Kidney epithelial cell (primary cell): ENCODE results near the gene UBE2B. TPM values are rescaled to one million over a fixed set of nuclear protein-coding genes. Genes with fewer than 3 reads are reported as not detected.
A peak's percentile ranks its signal among the peaks of the same experiment; 100 is the strongest.

Experiments
- DNase-seq: peaks from one replicate; pipeline ENCODE4 v3.0.0-alpha.2; 2010; ENCODE audit warnings: low read depth
- H3K27me3 ChIP-seq: 2 replicates; pipeline ENCODE4 v1.6.0; 2011; ENCODE audit warnings: low read length; ENCODE audit not compliant: control insufficient read depth, insufficient read depth
- H3K36me3 ChIP-seq: 2 replicates; pipeline ENCODE4 v1.5.1; 2011; ENCODE audit warnings: low read length; ENCODE audit not compliant: control insufficient read depth, insufficient read depth
- H3K4me3 ChIP-seq: 2 replicates; pipeline ENCODE4 v1.5.1; 2011; ENCODE audit warnings: low read depth, mild to moderate bottlenecking, control low read depth, low read length
- total RNA-seq: library from RNA; depleted of rRNA; stranded (reverse); fragments of >200 nt; gene quantifications from 2 replicates; pipeline ENCODE4 v1.2.3, GENCODE V29; 2015
- TF ChIP-seq, protein P1 (sequence below): IDR thresholded peaks from 2 replicates; pipeline ENCODE4 v1.5.1; 2011; ENCODE audit warnings: mild to moderate bottlenecking, moderate library complexity, low read length, control low read depth, inconsistent platforms; ENCODE audit not compliant: insufficient read depth, poor library complexity, severe bottlenecking

UBE2B gene
- total RNA-seq, 1 donor from 2014 or later = 31.2 TPM

DNA sequence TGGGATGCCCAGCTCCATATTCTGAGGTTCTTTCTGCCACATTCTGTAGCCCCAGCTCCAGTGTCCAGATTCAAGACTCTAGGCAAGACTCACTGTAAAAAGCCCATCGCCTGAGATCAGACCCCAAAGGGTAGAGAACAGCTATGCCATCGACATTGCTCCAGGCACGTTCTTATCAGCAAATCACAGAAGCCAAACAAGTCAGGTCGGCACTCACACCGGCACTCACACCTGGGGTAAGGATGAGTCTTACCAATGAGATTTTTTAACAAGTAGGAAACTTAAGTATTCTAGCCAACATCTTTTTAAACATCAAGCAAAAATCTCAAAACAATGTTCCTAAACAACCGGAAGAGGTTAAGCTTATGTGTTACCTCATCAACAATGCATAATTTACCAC, 38.0 kb downstream of the UBE2B start:
- no peaks in the 10 kb centered on the region for H3K36me3 ChIP-seq
- TF ChIP-seq, protein P1, sequence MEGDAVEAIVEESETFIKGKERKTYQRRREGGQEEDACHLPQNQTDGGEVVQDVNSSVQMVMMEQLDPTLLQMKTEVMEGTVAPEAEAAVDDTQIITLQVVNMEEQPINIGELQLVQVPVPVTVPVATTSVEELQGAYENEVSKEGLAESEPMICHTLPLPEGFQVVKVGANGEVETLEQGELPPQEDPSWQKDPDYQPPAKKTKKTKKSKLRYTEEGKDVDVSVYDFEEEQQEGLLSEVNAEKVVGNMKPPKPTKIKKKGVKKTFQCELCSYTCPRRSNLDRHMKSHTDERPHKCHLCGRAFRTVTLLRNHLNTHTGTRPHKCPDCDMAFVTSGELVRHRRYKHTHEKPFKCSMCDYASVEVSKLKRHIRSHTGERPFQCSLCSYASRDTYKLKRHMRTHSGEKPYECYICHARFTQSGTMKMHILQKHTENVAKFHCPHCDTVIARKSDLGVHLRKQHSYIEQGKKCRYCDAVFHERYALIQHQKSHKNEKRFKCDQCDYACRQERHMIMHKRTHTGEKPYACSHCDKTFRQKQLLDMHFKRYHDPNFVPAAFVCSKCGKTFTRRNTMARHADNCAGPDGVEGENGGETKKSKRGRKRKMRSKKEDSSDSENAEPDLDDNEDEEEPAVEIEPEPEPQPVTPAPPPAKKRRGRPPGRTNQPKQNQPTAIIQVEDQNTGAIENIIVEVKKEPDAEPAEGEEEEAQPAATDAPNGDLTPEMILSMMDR = no peak
- no peak for DNase-seq
- no peaks in the 10 kb centered on the region for H3K27me3 ChIP-seq
- no peak overlapping the region for H3K4me3 ChIP-seq

DNA sequence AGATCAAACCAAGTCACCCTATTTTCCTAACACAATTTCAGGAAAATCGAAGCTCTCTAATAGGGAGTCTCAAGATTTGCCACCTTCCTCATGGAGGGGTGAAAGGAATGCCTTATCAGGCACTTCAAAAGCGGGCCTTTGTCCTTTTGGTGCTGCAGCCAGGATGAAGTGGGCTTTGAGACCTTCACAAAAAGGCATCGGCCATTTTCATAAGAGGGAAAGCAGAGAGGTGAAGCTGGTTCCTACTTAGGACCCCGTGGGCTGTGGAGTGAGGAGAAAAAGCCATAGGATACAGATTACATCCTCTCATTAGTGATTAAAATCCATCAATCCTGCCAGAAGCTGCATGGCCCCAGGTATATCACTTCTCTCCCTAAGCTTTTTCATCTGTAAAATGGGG, 39.5 kb downstream of the UBE2B start:
- Histone ChIP-seq H3K27me3 (no peaks in the 10 kb centered on the region), H3K4me3 (peak overlapping the region; percentile 96), H3K36me3 (no peaks in the 10 kb centered on the region)
- TF ChIP-seq, protein P1 = no peak
- DNase-seq = no peak

DNA sequence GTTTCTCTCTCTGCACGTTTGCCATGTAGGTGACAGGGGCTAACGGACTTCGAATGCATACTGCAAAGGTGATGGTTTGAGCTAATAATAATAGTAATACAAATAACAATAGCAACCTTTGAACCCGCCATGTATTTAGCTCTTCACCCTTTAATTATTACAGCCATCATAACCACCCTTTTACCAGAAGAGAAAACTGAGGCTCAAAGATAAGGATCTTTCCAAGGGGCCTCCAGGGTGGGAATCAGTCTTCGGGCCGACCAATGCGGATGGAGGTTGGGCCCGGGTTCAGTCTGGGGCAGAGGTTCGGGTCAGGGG, 39.8 kb downstream of the UBE2B start:
- H3K36me3 ChIP-seq = no peaks in the 10 kb centered on the region
- TF ChIP-seq, protein P1 = no peak
- no peaks in the 10 kb centered on the region for H3K27me3 ChIP-seq
- no peak for DNase-seq
- peak overlapping the region; percentile 96 for H3K4me3 ChIP-seq

GRCh38 chr5:134411546-134412266, 40.3 kb downstream of the UBE2B start, which contains the start of gene CDKN2AIPNL:
CDKN2AIPNL (minus strand) TSS chr5:134411881; CDS start chr5:134411854, 27 bp downstream.
- H3K4me3 ChIP-seq = peak within 1 kb of the TSS; percentile 96
- TF ChIP-seq, protein P1 = peak; percentile 57
- DNase-seq = peak; percentile 31
- no peaks in the 10 kb centered on the region for H3K36me3 ChIP-seq
- H3K27me3 ChIP-seq = no peaks in the 10 kb centered on the region

DNA sequence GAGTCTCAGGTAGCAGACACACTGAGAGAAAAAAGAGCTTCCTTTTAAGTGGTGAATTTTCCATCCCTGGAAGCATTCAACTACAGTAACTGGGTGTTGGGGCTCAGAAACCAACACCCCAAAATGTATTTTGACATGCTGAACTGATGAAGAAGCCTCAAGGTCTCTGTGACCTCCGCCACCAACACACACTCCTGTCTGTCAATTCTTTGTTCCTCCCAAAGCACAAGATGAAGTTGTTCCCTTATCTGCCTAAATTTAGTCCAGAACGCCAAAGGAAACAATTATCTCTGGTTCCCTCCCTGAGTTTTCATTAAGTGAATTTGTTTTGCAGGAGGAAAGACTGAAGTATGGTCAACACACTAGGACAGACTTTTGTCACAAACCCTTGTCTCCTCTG, 41.7 kb downstream of the UBE2B start:
- Histone ChIP-seq H3K4me3 (no peak overlapping the region), H3K36me3 (no peaks in the 10 kb centered on the region), H3K27me3 (no peaks in the 10 kb centered on the region)
- DNase-seq = no peak
- TF ChIP-seq, protein P1 = no peak

- TF ChIP-seq, protein P1 = no peak
- no peaks in the 10 kb centered on the region for H3K27me3 ChIP-seq
- DNase-seq = no peak
- H3K4me3 ChIP-seq = no peak overlapping the region
- no peaks in the 10 kb centered on the region for H3K36me3 ChIP-seq
Observed at GRCh38 chr5:134417707-134418106, 46.3 kb downstream of the UBE2B start.
